Stimulated activated CD4-positive, alpha-beta T cell treated with anti-CD3 and anti-CD28 coated beads, Interleukin-1b, Interleukin-23, amount 100 ng/mL, for 24 hours (primary cell): Measurements from ENCODE around the gene STPG3.

Source experiments
- DNase-seq, 4 experiments: peaks; one replicate each; pipeline ENCODE4 v3.0.0-alpha.2; 2020; ENCODE audit warnings: low read depth in 4 of 4, low spot score in 1 of 4

The STPG3 gene

DNA sequence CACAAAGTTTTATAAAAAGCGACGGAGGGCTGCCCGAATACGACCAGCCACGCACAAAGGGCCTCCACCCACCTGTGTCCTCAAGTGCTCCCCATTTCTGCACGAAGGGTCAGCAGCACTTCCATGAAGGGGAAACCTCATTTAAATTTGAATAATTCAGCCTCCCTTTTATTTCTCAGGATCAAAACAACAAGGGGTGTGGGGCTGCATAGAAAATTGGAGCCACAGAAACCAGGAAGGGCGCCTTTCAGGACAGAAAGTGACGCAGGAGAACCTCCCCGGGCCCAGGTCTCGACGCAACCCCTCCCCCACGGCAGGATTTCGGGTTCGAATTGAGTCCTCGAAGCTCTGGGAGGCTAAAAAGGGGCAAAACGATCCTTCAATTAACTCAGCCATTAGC, 48.9 kb downstream of the STPG3 start:
- no peak for DNase-seq

DNA sequence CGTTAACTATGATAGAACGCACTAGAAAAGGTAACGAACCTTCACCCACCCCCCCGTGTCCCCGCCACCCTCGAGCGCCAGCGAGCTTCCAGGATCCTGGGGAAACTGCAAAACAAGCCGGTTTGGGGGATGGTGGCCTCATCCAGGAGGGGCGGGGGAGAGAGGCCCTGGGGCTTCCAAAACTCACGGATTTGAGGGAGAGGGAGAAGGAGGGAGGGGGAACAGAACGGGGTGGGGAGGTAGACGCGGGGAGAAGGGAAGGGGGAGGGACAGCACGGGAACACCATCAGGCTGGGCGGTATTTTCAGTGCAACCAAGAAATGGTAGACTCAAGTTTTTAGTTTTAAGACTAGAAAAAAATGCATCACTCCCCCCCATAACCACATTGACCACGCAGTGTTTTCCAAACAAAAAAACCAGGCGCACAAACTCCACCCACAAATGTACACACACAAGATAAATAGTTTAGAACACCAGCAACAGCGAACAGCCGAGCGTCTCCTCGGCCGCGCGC, 49.5 kb downstream of the STPG3 start:
- DNase-seq, result no peak

DNA sequence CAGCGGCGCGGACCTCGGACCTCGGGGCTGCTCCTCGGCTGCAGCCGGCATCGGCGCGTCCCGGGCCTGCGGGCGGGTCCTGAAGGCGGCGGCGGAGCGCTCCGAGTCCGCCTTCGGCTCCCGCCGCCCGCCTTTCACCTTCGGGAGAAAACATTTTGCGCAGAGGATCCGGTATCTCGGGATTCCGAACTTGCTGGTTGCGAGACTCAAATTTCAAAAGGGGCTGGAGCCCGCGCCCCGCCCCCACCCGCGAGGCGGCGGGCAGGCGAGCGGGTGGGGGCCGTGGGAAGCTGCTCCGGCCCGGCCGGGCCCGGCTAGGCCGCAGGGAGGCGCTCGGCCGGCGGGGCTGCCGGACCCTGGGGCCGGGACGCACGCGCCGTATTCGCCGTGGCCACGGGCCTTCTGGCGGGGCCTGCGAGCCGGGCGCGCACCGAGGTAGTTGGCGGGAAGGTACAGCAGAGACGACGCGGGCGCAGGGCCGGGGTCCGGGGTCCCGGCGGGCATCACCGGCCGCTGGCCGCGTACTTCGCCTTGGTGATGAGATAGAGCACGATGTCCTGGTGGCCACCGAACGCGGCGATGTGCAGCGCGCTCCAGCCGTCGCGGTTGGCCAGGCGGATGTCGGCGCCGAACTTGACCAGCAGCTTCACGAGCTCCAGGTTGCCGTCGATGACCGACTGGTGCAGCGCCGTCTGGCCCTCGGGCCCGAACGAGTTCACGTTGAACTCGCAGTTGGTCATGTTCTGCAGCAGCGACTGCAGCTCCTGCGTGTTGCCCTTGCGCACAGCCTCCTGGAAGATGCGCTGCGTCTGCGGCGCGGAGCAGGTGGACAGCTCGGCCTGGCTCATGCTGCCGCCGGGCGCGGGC, 50.2 kb downstream of the STPG3 start:
- DNase-seq, result no peak

DNA sequence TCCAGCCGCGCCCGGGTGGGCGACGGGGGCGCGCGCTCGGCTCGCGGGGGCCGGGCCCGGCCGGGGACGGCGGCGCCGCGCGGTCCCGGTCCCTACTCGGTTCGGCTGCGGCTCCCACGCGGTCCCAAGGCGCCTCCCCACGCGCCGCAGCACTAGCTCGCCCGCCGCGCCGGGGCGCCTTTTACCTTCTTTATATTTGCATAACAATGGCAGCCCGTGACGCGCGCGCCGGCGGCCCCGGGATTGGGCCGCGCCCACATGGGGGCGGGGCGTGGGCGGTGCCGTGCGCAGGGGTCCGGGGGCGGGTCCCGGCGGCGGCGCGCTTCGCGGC, 51.0 kb downstream of the STPG3 start, which contains the start of gene NRARP:
TSS of gene NRARP (minus strand) at position 154 of the 331 bp plus-strand sequence. CDS start 343 bp downstream, outside the sequence.
- peak; percentile 85 to 88 (median 88) for DNase-seq

DNA sequence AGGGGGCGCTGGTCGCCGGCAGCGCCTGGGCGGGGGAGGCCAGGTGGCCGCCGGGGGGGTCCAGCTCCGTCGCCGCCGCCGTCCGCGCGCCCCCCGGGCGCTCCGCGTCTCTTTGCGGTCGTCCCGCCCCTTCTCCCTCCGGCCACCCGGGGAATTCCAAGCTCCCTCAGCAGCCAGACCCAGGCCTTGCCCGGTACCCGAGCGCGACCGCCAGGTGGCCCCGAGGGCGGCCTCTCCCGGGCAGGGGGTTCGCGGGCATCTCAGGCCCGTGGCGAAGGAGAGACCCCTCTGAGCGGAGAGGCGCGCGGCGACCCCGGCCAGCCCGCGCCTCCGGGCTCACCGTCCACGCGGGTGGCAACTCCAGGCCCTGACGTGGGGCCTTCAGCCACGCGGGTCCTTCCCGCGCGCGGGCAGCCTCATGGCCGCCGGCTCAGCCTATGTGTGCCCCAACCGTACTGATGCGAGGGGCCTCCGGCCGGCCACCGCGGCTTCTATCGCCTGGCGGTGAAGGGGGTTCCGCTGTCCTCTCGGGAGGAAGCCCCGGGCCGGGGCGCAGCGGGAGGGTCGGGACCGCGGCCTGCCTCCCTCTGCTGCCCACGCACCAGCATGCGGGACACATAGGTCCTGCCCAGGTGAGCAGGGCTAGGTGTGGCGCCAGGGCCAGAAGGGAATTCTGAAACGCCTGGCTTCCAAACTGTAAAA, 51.5 kb downstream of the STPG3 start:
- no peak for DNase-seq
